Measurements from ENCODE around the gene DNAH17. TPM values are rescaled to one million over a fixed set of nuclear protein-coding genes. Genes with fewer than 3 reads are reported as not detected.

Gene DNAH17
- total and polyA plus RNA-seq, 2 of the 13 experiments (the other 11 are each of a cell fraction or from before 2014, with no cell fraction given), result 0.86 to 1.6 TPM

- Histone ChIP-seq H3K9ac (ENCODE audit: insufficient read depth, low read depth, low read length) (no peak overlapping the region), H3K79me2 (ENCODE audit: insufficient read depth, low read length) (no peaks in the 10 kb centered on the region), H4K20me1 (ENCODE audit: insufficient read depth, low read length) (peaks cover 12% of the 10 kb centered on the region; the same call in 1 of the 2 replicates), H3K4me1 (ENCODE audit: insufficient read depth, low read length) (peaks cover 45% of the 10 kb centered on the region), H3K27ac (ENCODE audit: extremely low read length, insufficient read depth, low read length) (no peak overlapping the region), H3K9me3 (ENCODE audit: low read length) (no peaks in the 10 kb centered on the region), H2AFZ (ENCODE audit: low read length) (no peak overlapping the region), H3K27me3 (ENCODE audit: control insufficient read depth in 1 of 2, insufficient read depth in 2 of 2, low read length in 2 of 2) (no peaks in the 10 kb centered on the region), H3K36me3 (replicated peaks in 1 of 2; ENCODE audit: control insufficient read depth in 1 of 2, insufficient read depth in 2 of 2, low read length in 2 of 2) (peaks cover 42 to 87% of the 10 kb centered on the region in 2 experiments), H3K4me3 (replicated peaks in 1 of 3; ENCODE audit: insufficient read depth in 1 of 3, low read depth in 2 of 3, low read length in 3 of 3) (no peak overlapping the region), H3K4me2 (ENCODE audit: low read depth, low read length) (no peak overlapping the region)
- BruUV-seq (replicated peaks), result no TSS peak
- POLR2A ChIA-PET, result interaction anchor here (0.6 to 2.4 kb wide), 2 partner anchors 20 to 24 kb away, joined by 3 to 6 read pairs; no protein-coding TSS in a partner anchor
- CTCF ChIA-PET (ENCODE audit: low intra/inter-chr PET ratio, low total read pairs), result no interaction called here
- DNase-seq (ENCODE audit: low spot score), result no peak
- FAIRE-seq, result no peak
- ATAC-seq, result no peak
- 100% methylated on average over 4 of the region's 6 CpGs for WGBS (ENCODE audit: low lambda C conversion rate)
- no peak for TF ChIP-seq CEBPB (IDR thresholded peaks at IDR 0.05; ENCODE audit: borderline replicate concordance, low read depth, low read length)
- TF ChIP-seq KDM3A (CRISPR knock-in tag; IDR thresholded peaks at IDR 0.05; ENCODE audit: low read depth), result no peak
- in situ Hi-C loops (cut with HindIII; ENCODE audit: extremely low pct_ligation_motif_present, low pct_unique_long_range_greater_than_20kb) (no loop called here), intact Hi-C loops (cut with micrococcal nuclease; ENCODE audit: unreplicated experiment) (no loop called here)
These were observed 175.9 kb downstream of the DNAH17 start for GRCh38 chr17:78401246-78401645.

DNA sequence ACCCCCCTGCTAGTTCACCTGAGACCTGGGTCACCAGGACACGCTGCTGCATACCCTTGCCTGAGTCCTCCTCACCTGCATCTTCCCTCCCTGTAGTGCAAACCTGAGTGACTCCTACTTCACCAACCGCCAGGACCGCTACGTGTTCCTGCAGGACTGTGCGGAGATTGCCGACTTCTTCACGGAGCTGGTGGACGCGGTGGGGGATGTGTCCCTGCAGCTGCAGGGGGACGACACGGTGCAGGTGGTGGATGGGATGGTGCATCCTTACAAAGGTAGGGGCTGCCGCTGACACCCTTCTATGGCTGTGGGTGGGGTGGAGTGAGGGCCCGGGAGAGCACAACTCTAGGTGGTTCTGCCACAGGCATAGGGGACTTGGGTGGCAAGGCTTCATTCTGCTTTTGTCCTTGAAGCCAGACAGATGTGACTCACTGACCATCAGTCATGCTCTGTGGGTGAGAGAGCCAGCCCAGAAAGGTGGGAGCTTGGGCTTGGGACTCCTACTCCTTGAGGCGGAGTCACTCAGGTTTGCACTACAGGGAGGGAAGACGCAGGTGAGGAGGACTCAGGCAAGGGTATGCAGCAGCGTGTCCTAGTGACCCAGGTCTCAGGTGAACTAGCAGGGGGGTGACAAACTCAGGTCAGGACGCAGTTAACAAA, 176.5 kb downstream of the DNAH17 start:
- Histone ChIP-seq H3K27me3 (ENCODE audit: control insufficient read depth in 1 of 2, insufficient read depth in 2 of 2, low read length in 2 of 2) (no peaks in the 10 kb centered on the region), H3K4me1 (ENCODE audit: insufficient read depth, low read length) (peaks cover 50% of the 10 kb centered on the region), H4K20me1 (ENCODE audit: insufficient read depth, low read length) (peaks cover 12% of the 10 kb centered on the region; the same call in 1 of the 2 replicates), H3K9me3 (ENCODE audit: low read length) (no peaks in the 10 kb centered on the region), H3K79me2 (ENCODE audit: insufficient read depth, low read length) (no peaks in the 10 kb centered on the region), H3K9ac (ENCODE audit: insufficient read depth, low read depth, low read length) (no peak overlapping the region), H3K36me3 (replicated peaks in 1 of 2; ENCODE audit: control insufficient read depth in 1 of 2, insufficient read depth in 2 of 2, low read length in 2 of 2) (peaks cover 44 to 90% of the 10 kb centered on the region in 2 experiments), H3K27ac (ENCODE audit: extremely low read length, insufficient read depth, low read length) (no peak overlapping the region), H2AFZ (ENCODE audit: low read length) (no peak overlapping the region), H3K4me3 (replicated peaks in 1 of 3; ENCODE audit: insufficient read depth in 1 of 3, low read depth in 2 of 3, low read length in 3 of 3) (no peak overlapping the region), H3K4me2 (ENCODE audit: low read depth, low read length) (no peak overlapping the region)
- CTCF ChIA-PET (ENCODE audit: low intra/inter-chr PET ratio, low total read pairs), result no interaction called here
- BruUV-seq (replicated peaks), result no TSS peak
- ATAC-seq, result no peak
- TF ChIP-seq ZNF572 (CRISPR knock-in tag; IDR thresholded peaks at IDR 0.05) (0 out of 2 replicates have a peak, but pooled peaks have one; percentile 82), ZBTB38 (CRISPR knock-in tag; IDR thresholded peaks at IDR 0.05) (0 out of 2 replicates have a peak, but pooled peaks have one; percentile 20), ZNF646 (CRISPR knock-in tag; IDR thresholded peaks at IDR 0.05) (no peak), ZBTB33 (CRISPR knock-in tag; IDR thresholded peaks at IDR 0.05) (0 out of 2 replicates have a peak, but pooled peaks have one; percentile 15), RBM22 (optimal IDR thresholded peaks at IDR 0.05; ENCODE audit: low read length) (peak; percentile 27)
- WGBS (ENCODE audit: low lambda C conversion rate), result 95% methylated on average over 17 of the region's 17 CpGs
- POLR2A ChIA-PET, result interaction anchor here (2.4 kb wide), 1 partner anchor 21 kb away, joined by 6 read pairs; no protein-coding TSS in a partner anchor
- no peak for FAIRE-seq
- in situ Hi-C loops (cut with HindIII; ENCODE audit: extremely low pct_ligation_motif_present, low pct_unique_long_range_greater_than_20kb) (no loop called here), intact Hi-C loops (cut with micrococcal nuclease; ENCODE audit: unreplicated experiment) (no loop called here)
- no peak for DNase-seq (ENCODE audit: low spot score)

Measured in HepG2 (cell line).